HG03103 (cell line): ENCODE measurements around the gene CCSAP.
"Not testable (repeated sequence)": the region's sequence is repeated elsewhere in the genome, so short reads cannot be mapped to it uniquely, and the experiment has no call there.

ENCODE experiments used
- ATAC-seq: cut with Tn5 transposase; IDR thresholded peaks from one replicate; pipeline ENCODE4 v1.9.1; 2021; ENCODE audit warnings: low read depth; ENCODE audit not compliant: unreplicated experiment

CCSAP gene

GRCh38 chr1:229327765-229328164 is 15.1 kb downstream of the CCSAP start:
- not testable (repeated sequence) for ATAC-seq

- ATAC-seq: no peak
Measured at GRCh38 chr1:229326601-229327000, 16.2 kb downstream of the CCSAP start.

GRCh38 chr1:229325853-229326487 is 16.9 kb downstream of the CCSAP start:
- peak; percentile 61 for ATAC-seq

GRCh38 chr1:229325401-229325800 is 17.4 kb downstream of the CCSAP start:
- ATAC-seq: no peak

- ATAC-seq: no peak
Measured at GRCh38 chr1:229323885-229324553, 18.8 kb downstream of the CCSAP start.

GRCh38 chr1:229323201-229323600 is 19.6 kb downstream of the CCSAP start:
- no peak for ATAC-seq

GRCh38 chr1:229319487-229319886 is 23.4 kb downstream of the CCSAP start:
- no peak for ATAC-seq

DNA sequence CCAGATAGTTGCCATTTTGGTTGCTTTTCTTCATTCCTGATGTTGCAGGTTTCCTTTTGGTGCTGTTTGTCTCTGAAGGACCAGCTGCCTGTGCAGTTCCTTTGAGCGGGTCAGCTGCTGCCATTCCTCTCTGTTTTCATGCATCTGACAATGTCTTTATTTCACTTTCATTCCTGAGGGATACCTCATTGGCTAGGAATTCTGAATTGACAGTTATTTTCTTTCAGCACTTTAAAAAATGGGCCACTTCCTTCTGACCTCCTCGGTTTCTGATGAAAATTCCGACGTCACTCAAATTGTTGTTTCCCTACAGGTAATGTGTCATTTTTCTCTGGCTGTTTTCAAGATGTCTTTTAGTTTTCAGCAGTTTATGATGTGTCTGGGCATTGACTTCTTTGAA is 24.8 kb downstream of the CCSAP start:
- ATAC-seq: no peak

DNA sequence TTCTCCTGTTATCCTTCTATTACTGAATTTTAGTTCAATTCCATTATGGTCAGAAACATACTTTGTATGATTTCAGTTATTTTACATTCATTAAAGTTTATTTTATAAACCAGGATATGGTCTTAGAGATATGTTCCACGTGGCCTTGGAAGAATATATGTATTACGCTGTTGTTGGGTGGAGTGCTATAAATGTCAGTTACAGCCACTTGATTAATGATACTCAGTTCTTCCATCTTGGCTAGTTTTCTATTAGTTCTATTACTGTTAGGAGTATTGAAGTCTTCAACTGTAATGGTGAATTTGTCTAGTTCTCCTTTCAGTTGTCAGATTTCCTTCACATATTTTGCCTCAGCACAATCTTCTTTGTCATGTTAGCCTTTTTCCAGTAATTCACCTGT is 26.7 kb downstream of the CCSAP start:
- ATAC-seq: no peak

DNA sequence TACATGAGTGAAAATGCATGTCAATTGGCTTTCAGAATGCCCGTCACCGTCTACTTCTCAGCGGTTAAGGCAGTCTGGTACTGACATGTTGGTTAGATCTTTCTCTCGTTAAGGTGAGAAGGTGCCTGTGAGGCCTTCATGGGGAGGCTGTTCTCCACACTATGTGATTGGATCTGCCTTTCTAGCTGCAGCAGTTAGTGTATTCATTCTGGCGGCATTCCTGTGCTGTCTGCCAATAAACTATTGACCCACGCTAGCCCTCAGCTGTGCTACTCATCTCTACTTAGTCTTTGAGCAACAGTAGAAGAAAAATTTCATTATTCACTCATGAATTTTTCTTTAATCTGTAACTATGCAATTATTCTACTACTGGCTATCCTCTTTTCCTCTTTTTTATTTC is 32.0 kb downstream of the CCSAP start:
- no peak for ATAC-seq

DNA sequence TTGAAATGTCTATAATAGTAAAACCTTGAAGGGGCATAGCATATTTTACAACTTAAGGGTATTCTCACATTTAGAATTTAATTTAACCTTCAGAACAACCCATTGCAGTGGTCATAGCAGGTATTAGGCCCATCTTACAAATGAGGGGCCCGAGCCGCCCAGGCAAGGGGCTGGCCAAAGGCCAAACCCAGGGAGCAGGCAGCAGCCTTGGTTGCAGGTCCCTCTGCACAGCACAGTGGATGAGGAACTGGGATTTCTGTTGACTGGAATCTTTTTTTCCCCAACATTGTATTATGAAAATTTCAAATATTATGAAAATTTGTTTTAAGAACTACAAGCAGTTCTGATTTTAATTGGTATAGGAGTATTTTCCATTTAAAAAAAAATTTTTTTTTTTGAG is 33.2 kb downstream of the CCSAP start:
- no peak for ATAC-seq

DNA sequence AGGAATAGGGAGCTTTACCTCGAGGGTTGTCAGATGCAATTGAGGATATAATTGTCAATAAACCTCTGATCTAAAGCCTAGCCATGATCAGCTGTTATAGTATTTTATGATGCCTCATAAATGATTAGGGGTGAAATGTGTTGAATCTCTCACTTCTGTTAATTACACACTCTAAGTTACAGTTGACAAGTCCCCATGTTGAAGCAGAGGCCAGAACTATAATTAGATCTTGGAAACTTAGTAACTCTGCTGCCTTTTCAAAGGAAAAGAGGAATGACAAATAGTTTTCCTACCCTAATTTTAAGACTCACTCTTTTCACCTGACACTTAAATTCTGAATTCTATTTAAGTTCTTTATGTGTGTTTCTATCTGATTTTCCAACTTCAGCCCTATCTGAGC is 33.8 kb downstream of the CCSAP start:
- no peak for ATAC-seq

GRCh38 chr1:229305392-229305791 is 37.5 kb downstream of the CCSAP start:
- no peak for ATAC-seq

DNA sequence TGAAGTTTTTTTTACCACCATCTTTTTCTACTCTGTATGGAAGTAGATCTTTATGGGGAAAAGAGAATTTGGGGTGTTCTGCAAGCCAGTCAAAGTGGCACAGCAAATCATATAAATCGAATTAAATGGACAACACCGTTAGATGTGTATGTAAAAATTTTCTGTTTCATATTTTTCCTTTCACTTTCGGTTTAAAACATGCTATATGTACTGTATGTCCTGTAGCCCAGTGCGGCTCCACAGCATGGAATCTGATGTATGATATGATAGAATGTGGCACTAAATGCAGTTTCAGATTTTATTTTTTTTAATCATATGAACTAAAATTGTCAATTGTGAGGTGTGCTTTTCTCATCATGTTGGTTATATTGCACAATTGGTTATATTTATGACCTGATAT is 39.0 kb downstream of the CCSAP start:
- ATAC-seq: no peak

GRCh38 chr1:229302740-229303139 is 40.1 kb downstream of the CCSAP start:
- ATAC-seq: no peak

DNA sequence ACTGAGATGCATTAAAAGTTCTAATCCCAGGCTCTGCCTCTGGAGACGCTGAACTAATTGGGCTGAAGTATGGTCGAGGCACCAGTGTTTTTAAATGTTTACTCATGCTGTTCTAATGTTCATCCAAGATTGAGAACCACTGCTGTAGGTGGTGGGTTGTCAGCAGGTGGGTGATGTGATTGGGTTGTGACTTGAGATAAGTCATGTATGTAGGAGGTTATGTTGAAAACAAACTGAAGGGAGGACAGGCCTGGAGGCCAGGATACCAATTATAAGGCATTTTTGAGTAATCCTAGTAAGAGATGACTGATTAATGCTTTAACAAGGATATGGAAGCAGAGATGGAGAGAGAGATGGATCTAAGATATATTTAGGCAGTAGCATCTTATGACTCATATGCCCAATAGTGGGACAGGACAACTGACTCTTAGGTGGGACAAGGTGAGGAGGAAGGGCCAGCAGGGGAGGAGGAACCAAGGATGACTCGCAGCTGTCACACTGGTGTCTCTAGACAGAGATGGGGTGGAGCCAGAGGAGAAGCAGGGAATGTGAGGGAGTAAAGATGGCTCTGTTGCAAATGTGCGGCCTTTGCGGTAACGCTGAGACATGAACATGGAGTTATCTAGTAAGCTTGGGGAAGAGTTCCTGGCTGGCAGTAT is 42.6 kb downstream of the CCSAP start:
- ATAC-seq: no peak

DNA sequence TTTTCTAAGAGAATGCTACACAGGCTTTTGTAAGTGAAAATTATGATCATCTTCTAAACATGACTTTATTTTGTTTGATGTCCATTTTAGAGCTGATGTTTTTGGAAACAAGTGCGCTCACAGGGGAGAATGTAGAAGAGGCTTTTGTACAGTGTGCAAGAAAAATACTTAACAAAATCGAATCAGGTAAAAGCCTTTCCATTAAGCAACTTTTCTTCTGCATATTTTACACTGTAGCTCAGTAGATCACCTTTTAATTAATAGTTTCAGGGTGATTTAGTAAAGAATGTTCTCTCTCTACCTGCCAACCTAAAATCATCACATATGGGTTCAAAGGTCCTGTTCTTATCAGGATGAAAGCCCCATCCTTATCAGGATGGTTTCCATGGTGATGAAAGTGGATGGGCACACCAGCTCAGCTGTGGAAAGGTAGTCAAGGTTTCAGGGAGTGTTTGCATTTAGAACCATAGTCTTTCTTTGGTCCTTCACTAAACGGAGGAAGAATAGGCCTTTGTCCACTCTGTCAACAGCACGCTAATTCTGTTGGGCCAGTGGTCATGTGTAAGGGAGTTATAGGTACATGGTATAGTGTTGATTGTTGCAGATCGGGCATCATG is 43.9 kb downstream of the CCSAP start:
- no peak for ATAC-seq

- no peak for ATAC-seq
Measured at GRCh38 chr1:229298420-229298819, 44.4 kb downstream of the CCSAP start.

DNA sequence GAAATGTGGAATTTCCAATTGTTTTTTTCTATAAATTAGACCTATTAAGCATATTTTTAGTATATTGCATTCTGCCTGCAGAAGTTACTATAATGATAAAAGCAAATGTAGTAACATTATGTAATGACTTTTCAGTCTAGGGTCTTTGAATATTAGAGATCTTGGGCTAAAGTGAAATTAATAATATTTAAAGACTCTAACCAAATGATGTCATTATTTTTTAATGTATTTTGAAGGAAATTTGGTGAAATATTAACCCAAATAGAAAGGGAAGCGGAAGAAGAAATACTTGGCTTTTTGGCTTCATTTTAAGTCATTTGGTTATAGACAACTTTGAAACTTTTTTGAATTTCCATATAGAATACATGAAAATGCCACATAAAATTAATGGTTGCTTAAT is 45.1 kb downstream of the CCSAP start:
- no peak for ATAC-seq

- no peak for ATAC-seq
Measured at GRCh38 chr1:229296541-229296941, 46.3 kb downstream of the CCSAP start.

GRCh38 chr1:229295745-229296144 is 47.1 kb downstream of the CCSAP start:
- ATAC-seq: no peak
